HAP-1 (cell line): ENCODE measurements around the gene MCC.

Experiments
- DNase-seq, 2 experiments: peaks; one replicate each; pipeline ENCODE4 v3.0.0-alpha.2; 2016 to 2020; ENCODE audit warnings: low spot score in 2 of 2
- H3K27me3 ChIP-seq: fragments of 250-450 bp; sonication (Bioruptor Pico); 2 replicates; pipeline ENCODE4 v1.5.1; 2020; ENCODE audit warnings: low read depth, mild to moderate bottlenecking, moderate library complexity
- H3K36me3 ChIP-seq: fragments of 250-450 bp; sonication (Bioruptor Pico); replicated peaks from 2 replicates; pipeline ENCODE4 v1.5.1; 2020; ENCODE audit warnings: mild to moderate bottlenecking
- H3K4me1 ChIP-seq: fragments of 250-450 bp; sonication (Bioruptor Pico); 2 replicates; pipeline ENCODE4 v1.5.1; 2020; ENCODE audit warnings: mild to moderate bottlenecking
- H3K4me3 ChIP-seq: fragments of 250-450 bp; sonication (Bioruptor Pico); 2 replicates; pipeline ENCODE4 v1.5.1; 2020; ENCODE audit warnings: mild to moderate bottlenecking, moderate library complexity
- H3K9me3 ChIP-seq: fragments of 250-450 bp; sonication (Bioruptor Pico); 2 replicates; pipeline ENCODE4 v1.5.1; 2020; ENCODE audit warnings: mild to moderate bottlenecking, moderate library complexity
- in situ Hi-C: fragments of 300-500 bp; cut with MboI; formaldehyde crosslinking; loops from 3 replicates; pipeline ENCODE4 v1.14.3; 2020; ENCODE audit warnings: low sequenced_read_pairs, inconsistent platforms, mixed read lengths

MCC gene

DNA sequence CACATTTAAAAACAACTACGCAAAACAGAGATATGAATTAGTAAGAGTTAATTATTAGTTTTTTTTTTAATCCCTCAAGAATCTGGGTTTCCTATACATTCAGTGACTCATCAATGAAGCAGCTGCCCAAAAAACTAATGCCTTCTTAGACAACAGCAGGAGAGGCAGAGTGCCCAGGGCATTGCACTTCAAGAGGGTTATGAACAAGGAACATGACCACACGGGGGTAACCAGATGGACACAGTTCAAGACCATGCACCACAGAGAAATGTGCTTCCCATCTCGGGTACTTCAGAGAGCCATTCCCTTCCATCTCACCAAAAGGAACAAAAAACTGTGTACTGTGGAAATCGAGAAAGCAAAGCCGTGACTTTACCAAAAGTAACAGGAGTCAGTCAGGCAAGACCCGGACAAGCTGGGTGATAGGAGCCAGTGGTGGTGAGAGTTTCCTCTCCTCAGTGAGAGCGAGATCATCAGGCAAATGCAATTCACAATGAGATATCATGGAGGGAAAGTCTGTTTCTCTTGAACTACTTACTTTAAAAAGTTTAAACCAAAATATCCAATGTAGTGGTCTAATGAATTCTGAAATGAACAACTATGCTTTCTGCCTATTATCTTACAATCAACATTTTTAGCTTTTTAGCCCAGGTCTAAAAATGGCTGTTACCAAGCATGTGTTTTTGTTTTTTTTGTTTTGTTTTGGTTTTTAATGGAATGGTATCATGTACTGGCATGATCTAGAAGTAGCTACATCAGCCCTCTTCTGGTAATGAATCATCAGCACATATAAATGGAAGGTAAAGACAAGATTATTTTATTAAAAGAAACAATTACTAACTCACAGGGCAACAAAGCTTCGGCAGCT lies 245.5 kb downstream of the MCC start:
- no peak for DNase-seq
- in situ Hi-C loops, result no loop called here
- Histone ChIP-seq H3K9me3 (no peaks in the 10 kb centered on the region), H3K27me3 (no peaks in the 10 kb centered on the region), H3K36me3 (no peaks in the 10 kb centered on the region), H3K4me3 (no peak overlapping the region), H3K4me1 (no peaks in the 10 kb centered on the region)

DNA sequence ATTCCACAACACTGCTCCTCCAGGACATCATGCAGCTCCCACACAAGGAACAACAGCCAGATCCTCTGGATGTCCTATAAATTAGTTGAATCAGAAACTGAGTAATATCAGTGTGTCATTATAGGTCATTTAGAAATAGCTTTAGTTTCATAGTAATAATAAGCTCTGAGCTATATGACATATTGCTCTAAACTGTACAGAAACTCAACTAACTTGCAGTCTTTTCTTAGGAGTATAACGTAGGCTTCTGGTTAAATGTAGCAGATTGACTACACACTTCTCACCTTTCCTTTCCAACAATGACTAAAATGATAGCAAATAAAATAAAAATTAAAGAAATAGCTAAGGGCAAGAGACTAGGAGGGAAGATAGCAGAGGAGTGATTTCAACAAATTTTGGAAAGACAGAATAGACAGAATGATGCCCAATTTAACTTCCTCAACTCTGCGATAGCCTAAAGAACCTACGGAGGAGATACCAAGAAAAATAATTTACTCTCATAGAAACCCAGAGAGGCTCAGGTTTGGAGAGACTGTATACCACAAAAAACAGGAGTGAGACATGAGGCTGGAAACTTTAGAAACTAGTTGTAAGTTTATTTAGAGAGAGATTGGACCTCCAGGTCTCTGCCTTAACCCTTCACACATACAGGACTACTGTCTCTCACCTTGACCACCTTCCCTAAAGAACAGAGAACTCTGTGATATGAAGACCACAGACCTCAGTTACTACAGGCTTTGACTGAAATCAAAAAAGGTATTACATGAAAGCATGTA lies 247.1 kb downstream of the MCC start:
- Histone ChIP-seq H3K27me3 (no peaks in the 10 kb centered on the region), H3K9me3 (no peaks in the 10 kb centered on the region), H3K36me3 (no peaks in the 10 kb centered on the region), H3K4me1 (peaks cover 12% of the 10 kb centered on the region), H3K4me3 (no peak overlapping the region)
- DNase-seq, result no peak
- in situ Hi-C loops, result no loop called here

DNA sequence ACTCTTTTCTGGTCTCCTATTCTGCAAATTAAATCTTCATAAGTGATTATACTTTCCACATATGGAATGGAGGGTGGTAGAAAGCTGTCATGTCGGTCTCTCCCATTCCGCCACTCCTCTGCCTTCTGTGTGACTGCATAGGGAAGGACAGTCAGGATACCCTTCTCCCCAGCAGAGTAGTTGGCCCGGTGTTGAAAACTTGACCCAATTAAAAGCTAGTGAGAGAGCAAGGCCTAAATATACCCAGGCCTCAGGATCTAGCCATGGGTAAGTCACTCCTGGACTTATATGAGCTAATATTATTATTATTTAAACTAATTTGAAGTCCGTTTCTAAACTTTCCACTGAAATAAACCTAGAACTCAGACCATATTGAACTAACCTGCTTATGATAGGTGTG lies 248.2 kb downstream of the MCC start:
- no peaks in the 10 kb centered on the region for H3K27me3 ChIP-seq
- H3K4me3 ChIP-seq, result no peak overlapping the region
- peaks cover 15% of the 10 kb centered on the region for H3K4me1 ChIP-seq
- DNase-seq, result no peak
- H3K36me3 ChIP-seq, result no peaks in the 10 kb centered on the region
- H3K9me3 ChIP-seq, result no peaks in the 10 kb centered on the region
- in situ Hi-C loops, result no loop called here

DNA sequence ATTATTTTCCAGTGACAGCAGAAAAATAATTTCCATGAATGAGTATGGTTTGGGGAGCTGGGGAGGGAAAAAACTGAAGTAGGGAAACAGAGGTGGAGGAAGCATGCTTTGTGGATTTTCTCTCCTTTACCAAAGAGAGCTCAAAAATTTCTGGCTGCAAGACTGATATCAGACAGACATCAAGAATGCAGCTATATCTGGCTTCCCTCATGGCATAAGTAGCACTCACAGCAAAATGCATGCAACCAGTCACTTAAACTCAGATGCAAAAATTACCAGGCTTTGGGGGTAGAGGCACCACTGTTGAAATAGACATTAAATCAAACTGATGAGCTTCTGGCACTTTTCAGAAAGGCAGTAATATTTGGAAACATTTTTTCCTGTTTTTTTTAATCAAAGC lies 250.4 kb downstream of the MCC start:
- Histone ChIP-seq H3K36me3 (no peaks in the 10 kb centered on the region), H3K9me3 (no peaks in the 10 kb centered on the region), H3K4me3 (no peak overlapping the region), H3K4me1 (peaks cover 16% of the 10 kb centered on the region), H3K27me3 (no peaks in the 10 kb centered on the region)
- in situ Hi-C loops, result no loop called here
- no peak for DNase-seq

DNA sequence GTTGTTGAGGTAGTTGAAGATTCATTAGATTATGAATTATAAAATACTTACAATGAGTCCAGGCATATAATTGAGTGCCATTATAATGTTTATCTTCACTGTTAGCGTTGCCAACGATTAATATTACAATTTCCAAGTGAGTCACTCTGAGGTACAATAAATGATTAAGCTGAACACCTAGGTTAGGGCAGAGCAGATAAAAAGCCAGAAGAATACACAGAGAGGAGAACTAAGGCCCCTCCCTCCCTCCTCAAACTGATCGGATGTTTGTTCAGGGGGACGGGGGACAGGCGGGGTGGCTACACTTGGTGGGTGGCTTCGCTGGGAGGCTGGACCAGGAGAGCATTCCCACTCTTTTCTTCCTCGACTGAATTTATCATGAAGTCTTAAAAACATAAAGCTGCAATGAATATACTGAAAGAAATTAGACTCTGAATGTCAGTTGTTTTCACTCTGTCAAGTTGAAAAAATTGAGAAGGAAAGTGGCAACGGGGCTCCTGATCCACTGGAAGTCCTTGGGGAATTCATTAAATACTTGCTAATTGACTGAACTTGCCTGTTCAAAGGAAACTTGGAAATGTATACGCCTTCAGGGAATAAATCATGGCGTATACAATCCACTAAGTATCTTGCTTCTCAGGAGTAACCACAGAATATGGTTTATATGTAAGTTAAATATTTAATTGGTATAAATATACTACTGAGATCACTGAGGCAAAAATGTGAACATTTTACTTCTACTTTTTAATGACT lies 251.5 kb downstream of the MCC start:
- H3K36me3 ChIP-seq, result no peaks in the 10 kb centered on the region
- no peak overlapping the region for H3K4me3 ChIP-seq
- in situ Hi-C loops, result no loop called here
- H3K9me3 ChIP-seq, result no peaks in the 10 kb centered on the region
- no peaks in the 10 kb centered on the region for H3K27me3 ChIP-seq
- H3K4me1 ChIP-seq, result peaks cover 16% of the 10 kb centered on the region
- DNase-seq, result peak in 1 of 2 experiments; percentile 58

DNA sequence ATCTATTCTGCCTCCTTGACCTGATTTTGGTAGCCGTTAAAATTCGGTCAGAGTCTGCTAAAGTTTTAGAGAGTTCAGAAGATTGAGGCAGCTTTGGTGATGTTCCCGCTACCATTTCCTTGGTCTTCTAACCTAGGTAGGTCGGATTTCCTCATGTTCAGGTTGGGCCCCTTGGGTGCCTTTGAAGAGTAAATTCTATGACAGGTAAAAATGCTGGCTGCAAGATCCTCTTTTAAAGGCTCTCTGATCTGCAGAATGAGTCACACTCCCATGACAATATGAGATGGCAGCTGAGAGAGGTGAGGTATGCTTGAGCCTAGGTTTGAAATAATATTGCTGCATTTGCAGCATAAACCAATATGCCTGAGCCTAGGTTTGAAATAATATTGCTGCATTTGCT lies 252.4 kb downstream of the MCC start:
- H3K36me3 ChIP-seq, result no peaks in the 10 kb centered on the region
- in situ Hi-C loops, result no loop called here
- peaks cover 20% of the 10 kb centered on the region for H3K4me1 ChIP-seq
- no peaks in the 10 kb centered on the region for H3K27me3 ChIP-seq
- DNase-seq, result no peak
- no peaks in the 10 kb centered on the region for H3K9me3 ChIP-seq
- H3K4me3 ChIP-seq, result no peak overlapping the region

DNA sequence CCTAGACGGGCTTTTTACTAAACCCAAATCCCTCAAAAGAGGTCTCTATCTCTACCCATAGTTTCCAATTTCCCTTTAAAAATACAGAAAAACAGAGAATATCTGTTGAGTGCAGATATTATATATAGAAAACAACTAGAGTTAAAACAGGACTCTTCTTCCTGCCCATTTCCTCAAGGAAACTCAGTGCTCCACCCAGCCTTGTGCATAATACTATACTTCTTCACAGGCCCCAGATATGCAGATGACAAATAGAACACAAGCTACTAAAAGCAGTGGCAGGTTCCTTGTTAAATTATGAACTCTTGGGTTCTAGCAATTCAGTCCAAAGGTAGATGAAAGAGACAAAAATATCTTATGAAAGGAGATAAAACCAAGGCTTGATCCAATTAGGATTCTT lies 253.7 kb downstream of the MCC start:
- H3K36me3 ChIP-seq, result no peaks in the 10 kb centered on the region
- no peak for DNase-seq
- no peaks in the 10 kb centered on the region for H3K9me3 ChIP-seq
- H3K27me3 ChIP-seq, result no peaks in the 10 kb centered on the region
- in situ Hi-C loops, result no loop called here
- peaks cover 26% of the 10 kb centered on the region for H3K4me1 ChIP-seq
- H3K4me3 ChIP-seq, result no peak overlapping the region

DNA sequence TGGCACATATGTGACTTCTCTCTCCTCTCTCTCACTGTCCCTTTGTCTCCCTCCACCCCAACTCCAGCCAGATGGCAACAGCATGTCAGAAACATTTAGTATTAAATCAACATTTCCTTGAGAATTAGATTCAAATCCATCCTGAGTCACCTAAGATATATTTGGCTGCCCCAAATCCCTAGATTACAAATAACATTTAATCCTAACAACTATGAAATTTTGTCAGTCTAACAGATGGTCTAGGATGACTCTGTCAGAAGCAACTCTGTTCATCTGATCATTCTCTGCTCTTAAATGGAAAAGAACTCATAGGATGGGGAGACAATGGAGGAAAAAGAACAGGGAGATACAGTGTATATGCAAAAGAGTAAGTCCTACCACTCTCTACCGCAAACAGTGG lies 254.6 kb downstream of the MCC start:
- no peaks in the 10 kb centered on the region for H3K36me3 ChIP-seq
- H3K4me3 ChIP-seq, result no peak overlapping the region
- DNase-seq, result no peak
- no peaks in the 10 kb centered on the region for H3K27me3 ChIP-seq
- in situ Hi-C loops, result no loop called here
- H3K9me3 ChIP-seq, result no peaks in the 10 kb centered on the region
- H3K4me1 ChIP-seq, result peaks cover 26% of the 10 kb centered on the region

DNA sequence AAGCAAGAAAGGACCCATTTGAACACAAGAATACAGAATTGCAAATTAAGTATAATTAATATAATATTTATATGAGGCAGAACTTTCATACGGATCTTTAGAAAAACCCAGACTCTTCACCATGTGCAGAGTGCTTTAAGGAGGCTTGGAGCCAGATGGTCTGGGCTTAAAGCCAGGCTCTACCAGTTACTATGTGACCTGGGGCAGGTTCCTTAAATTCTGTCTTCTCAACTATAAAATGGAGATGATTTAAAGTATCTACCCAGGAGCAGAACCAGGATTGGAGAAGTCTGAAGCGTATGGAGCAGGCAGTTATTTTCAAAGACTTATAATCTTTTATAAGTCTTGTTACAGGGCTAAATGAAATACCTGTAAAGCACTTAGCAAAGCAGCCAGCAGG lies 255.6 kb downstream of the MCC start:
- Histone ChIP-seq H3K4me3 (no peak overlapping the region), H3K27me3 (no peaks in the 10 kb centered on the region), H3K9me3 (no peaks in the 10 kb centered on the region), H3K4me1 (peaks cover 26% of the 10 kb centered on the region), H3K36me3 (no peaks in the 10 kb centered on the region)
- in situ Hi-C loops, result no loop called here
- DNase-seq, result no peak

DNA sequence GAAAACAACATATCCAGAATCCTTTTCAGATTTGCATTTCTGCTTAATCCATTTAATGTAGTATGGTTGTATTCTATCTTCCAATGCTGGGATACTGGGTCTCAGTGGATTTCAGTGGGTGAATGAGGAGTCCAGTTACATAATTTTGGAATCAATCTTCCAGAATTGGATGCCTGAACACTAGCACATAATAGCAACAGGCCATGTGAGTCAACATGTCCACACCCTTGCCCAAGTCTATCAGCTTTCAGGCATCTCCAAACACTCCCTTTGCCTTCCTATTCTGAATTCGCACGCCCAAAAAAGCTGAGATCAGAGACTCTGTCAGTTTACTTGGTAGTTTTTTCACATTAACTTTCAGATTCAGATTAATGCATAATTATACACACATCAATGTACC lies 256.0 kb downstream of the MCC start:
- Histone ChIP-seq H3K9me3 (no peaks in the 10 kb centered on the region), H3K27me3 (no peaks in the 10 kb centered on the region), H3K36me3 (no peaks in the 10 kb centered on the region), H3K4me1 (peaks cover 24% of the 10 kb centered on the region), H3K4me3 (no peak overlapping the region)
- in situ Hi-C loops, result no loop called here
- no peak for DNase-seq

DNA sequence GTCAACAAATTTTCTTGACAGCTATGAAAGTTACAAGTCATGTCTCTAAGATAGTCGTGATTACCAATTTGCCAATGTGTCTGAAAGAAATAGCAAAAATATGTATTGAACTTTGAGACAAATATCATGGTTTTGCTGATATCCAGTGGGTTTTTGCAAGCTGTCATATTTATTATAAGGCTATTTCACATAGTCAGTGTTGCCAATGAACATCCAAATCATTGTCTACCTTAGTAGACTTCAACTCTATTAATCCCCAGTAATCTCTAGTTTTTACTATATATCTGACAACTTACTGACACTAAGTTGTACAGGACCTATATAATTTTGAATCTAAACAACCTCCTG lies 256.6 kb downstream of the MCC start:
- Histone ChIP-seq H3K4me1 (peaks cover 18% of the 10 kb centered on the region), H3K4me3 (no peak overlapping the region), H3K36me3 (no peaks in the 10 kb centered on the region), H3K9me3 (no peaks in the 10 kb centered on the region), H3K27me3 (no peaks in the 10 kb centered on the region)
- in situ Hi-C loops, result no loop called here
- DNase-seq, result no peak

DNA sequence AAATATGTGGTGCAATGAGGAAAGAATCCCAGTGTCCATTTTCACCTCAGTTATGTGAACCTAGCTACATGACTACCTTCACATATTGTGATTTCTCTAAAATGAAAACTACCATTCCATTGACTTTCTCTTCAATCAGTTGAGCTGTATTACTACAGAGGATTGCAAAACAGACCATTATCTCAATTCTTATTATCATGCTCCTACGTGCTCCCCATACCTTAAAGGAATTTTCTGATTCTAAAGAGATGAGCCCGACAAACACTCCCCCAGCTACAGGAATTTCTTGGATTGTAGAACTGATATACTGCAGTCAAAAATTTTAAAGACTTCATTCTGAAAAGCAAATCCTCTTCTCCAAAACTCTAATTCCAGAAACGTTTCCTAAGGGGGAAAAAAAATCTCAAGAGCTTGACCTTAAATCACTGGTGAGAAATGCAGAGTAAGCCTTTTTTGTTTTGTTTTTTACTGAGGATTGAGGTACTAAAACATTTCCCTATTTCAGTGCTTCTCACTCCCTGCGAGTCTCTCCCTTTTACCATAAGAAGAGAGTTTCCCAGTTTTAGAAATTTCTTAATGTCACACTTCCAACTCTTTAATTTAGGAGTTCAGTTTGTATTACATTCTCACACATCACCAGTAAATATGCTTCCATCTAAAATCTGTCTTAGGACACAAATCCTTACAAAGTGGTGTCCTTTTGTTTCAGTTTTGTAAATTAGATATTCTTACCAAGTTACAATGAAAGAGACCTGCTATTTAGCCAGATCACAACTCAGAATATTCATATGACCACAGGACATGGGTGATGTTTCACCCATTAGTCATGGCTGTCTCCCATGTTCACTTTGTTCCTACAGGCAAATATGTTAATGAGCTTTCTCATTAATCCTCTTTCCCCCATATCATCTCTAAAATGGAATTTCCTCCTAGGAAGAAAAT lies 257.3 kb downstream of the MCC start:
- Histone ChIP-seq H3K4me1 (peaks cover 14% of the 10 kb centered on the region; the same call in 1 of the 2 replicates), H3K9me3 (no peaks in the 10 kb centered on the region), H3K4me3 (no peak overlapping the region), H3K27me3 (no peaks in the 10 kb centered on the region), H3K36me3 (no peaks in the 10 kb centered on the region)
- in situ Hi-C loops, result no loop called here
- no peak for DNase-seq

DNA sequence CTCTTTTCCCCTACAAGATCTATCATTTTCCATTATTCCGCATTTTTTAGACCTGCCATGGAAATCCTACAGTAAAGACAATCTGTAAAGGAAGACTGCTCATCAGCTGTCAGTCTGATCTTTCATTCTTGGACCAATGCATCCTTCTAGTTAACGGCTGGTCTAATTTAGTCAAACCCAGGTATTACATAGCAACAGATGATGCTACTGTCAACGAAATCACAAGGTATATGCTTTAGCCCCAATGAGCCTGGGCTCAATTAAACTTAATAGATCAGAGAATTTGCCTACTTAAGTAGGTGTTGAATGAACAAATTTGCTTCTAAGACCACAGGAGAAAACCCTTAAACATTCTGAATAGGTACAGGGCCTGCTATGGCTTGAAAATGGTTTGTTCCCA lies 260.5 kb downstream of the MCC start:
- Histone ChIP-seq H3K27me3 (no peaks in the 10 kb centered on the region), H3K4me3 (no peak overlapping the region), H3K4me1 (peaks cover 15% of the 10 kb centered on the region), H3K9me3 (no peaks in the 10 kb centered on the region), H3K36me3 (no peaks in the 10 kb centered on the region)
- DNase-seq, result no peak
- in situ Hi-C loops, result no loop called here
